Measurements from ENCODE around the gene EPHB3. TPM values are rescaled to one million over a fixed set of nuclear protein-coding genes. Genes with fewer than 3 reads are reported as not detected.

Gene EPHB3
- total RNA-seq, 1 donor from 2014 or later: 65.0 TPM

DNA sequence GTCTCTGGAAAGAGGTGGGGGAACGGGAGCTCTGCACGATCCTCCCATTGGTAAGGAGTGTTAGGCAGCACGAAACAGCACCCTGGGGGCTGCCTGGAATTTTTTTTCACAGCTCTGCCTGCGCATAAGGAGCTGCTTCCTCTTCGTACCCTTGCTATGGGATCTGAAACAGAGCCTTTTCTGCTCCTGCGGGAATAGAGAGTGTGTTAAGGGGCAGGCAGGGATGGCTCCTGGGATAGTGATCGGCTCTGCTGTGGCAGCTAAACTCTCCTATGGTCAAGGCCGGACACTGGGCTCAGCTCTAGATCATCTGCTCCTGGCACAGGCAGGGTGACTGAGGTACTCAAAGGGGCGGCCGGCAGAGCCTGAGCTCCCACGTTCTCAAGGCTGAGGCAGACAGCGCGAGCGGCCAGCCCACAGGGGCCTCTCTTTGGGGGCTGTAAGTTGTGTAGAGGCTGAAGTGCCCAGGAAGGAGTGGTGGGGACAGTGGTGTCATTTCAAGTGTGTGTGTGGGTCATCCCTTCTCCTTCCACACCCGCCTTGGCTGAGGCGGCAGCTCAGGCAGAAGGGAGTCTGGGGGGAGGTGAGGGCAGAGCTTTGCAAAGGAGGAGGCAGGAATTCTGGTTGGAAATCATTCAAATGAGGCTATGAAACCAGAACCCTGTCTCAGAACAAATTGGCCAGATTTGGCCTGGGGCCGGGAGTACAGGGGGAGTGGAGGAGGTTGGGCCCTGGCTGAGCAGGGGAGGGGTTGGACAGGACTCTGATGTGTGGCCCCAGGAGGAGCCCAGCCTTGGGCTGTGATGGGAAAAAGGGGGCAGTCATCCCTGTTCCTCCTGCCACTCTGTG, 31.0 kb downstream of the EPHB3 start:
- TF ChIP-seq, protein P1, sequence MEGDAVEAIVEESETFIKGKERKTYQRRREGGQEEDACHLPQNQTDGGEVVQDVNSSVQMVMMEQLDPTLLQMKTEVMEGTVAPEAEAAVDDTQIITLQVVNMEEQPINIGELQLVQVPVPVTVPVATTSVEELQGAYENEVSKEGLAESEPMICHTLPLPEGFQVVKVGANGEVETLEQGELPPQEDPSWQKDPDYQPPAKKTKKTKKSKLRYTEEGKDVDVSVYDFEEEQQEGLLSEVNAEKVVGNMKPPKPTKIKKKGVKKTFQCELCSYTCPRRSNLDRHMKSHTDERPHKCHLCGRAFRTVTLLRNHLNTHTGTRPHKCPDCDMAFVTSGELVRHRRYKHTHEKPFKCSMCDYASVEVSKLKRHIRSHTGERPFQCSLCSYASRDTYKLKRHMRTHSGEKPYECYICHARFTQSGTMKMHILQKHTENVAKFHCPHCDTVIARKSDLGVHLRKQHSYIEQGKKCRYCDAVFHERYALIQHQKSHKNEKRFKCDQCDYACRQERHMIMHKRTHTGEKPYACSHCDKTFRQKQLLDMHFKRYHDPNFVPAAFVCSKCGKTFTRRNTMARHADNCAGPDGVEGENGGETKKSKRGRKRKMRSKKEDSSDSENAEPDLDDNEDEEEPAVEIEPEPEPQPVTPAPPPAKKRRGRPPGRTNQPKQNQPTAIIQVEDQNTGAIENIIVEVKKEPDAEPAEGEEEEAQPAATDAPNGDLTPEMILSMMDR (conservative IDR thresholded peaks at IDR 0.05): no peak
- H3K4me1 Mint-ChIP-seq (ENCODE audit: unreplicated experiment): peaks cover 38% of the 10 kb centered on the region
- H3K4me3 Mint-ChIP-seq: peak overlapping the region; percentile 72
- H3K27ac Mint-ChIP-seq: peak overlapping the region; percentile 76
- H3K9me3 Mint-ChIP-seq: no peaks in the 10 kb centered on the region
- DNase-seq (ENCODE audit: extremely low spot score, unreplicated experiment): no peak
- H3K36me3 Mint-ChIP-seq: no peaks in the 10 kb centered on the region
- H3K27me3 Mint-ChIP-seq: peaks cover 6% of the 10 kb centered on the region

DNA sequence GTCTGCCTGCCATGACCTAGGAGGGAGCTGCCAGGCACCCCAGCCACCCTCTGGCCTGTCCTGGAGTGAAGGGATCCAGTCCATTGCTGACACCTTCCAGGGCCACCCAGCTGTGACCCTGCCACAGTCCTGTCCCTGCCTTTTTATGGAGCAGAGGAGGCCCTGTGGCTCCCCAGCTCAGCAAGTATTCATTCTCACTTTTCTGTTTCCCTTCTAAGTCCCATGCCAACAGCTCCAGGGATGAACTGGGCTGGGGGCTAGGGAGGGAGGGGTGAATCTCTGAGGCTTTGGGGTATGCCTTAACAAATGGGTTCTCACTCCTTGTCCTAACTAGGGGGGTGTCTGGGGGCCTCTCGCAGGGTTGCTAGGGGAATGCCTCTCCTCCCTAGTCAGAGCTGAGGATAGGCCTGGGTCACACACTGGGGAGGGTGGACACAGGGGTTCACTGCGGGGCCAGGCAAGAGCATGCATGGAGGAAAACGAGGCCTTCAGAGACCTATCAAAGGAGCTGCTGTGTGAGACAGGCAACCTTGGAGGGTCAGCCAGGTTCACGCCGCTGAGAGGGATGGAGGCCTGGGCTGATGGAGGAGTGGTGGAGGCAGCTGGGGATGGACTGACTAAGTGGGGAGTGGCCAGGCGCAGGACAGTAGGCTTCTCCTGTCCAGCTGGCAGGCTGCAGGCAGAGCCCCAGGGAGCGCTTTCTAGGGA, 31.8 kb downstream of the EPHB3 start:
- Mint-ChIP-seq H3K4me1 (ENCODE audit: unreplicated experiment) (peaks cover 40% of the 10 kb centered on the region), H3K27me3 (peaks cover 6% of the 10 kb centered on the region), H3K36me3 (no peaks in the 10 kb centered on the region), H3K27ac (peak overlapping the region; percentile 76), H3K4me3 (peak overlapping the region; percentile 72), H3K9me3 (no peaks in the 10 kb centered on the region)
- TF ChIP-seq, protein P1 (conservative IDR thresholded peaks at IDR 0.05): no peak
- no peak for DNase-seq (ENCODE audit: extremely low spot score, unreplicated experiment)

DNA sequence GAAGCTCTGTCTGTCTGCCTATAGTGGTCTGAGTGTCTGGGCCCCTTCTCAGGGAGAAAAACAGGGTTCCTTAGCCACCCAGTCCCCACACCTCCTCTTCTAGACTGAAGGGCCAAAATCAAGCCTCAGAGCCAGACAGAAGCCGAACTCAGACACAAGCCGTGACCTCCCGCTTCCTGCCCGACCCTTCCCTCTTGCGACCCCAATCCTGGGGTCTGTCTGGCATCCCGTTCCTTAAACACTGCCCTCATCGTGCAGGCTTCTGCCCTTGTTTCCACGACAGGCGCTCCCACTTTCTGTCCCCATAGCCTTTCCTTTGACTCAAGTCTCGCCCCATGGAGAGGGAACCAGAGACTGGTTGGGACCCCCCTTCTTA, 32.3 kb downstream of the EPHB3 start:
- peak overlapping the region; percentile 63 for H3K27ac Mint-ChIP-seq
- peaks cover 45% of the 10 kb centered on the region for H3K4me1 Mint-ChIP-seq (ENCODE audit: unreplicated experiment)
- no peak overlapping the region for H3K4me3 Mint-ChIP-seq
- DNase-seq (ENCODE audit: extremely low spot score, unreplicated experiment): no peak
- TF ChIP-seq, protein P1 (conservative IDR thresholded peaks at IDR 0.05): no peak
- H3K9me3 Mint-ChIP-seq: no peaks in the 10 kb centered on the region
- H3K27me3 Mint-ChIP-seq: peaks cover 6% of the 10 kb centered on the region
- H3K36me3 Mint-ChIP-seq: no peaks in the 10 kb centered on the region

DNA sequence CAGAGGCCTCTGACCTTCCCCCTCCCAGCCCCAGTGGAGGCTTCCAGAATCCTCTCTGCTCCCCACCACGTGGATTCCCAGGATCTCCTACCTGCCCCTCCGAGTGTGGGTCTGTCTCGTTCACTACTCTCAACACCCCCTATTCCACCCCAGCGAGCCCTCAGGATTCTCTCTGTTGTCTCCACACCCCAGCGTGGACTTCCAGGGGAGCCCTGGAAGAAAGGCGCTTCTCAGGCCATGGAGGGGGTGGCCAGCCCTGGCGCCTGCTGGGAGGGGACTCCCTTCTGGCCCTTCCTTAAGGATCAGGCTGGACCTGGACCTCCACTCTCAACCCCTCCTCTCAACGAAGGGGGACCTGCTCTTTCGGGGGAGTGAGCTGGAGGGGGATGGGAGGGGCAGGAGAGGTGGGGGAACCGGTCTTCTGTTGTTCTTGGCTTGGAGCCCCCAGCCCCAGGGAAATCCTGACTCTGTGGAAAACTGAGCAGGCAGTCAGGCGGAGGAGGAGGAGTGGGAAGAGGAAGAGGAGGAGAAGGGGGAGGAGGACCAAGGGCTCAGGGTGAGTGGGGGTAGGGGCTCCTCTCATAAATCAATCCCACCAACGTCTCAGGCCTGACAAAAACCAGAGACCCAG, 32.9 kb downstream of the EPHB3 start:
- peak overlapping the region; percentile 63 for H3K27ac Mint-ChIP-seq
- DNase-seq (ENCODE audit: extremely low spot score, unreplicated experiment): no peak
- no peaks in the 10 kb centered on the region for H3K9me3 Mint-ChIP-seq
- H3K27me3 Mint-ChIP-seq: peaks cover 6% of the 10 kb centered on the region
- H3K36me3 Mint-ChIP-seq: no peaks in the 10 kb centered on the region
- TF ChIP-seq, protein P1 (conservative IDR thresholded peaks at IDR 0.05): no peak
- H3K4me3 Mint-ChIP-seq: no peak overlapping the region
- H3K4me1 Mint-ChIP-seq (ENCODE audit: unreplicated experiment): peaks cover 49% of the 10 kb centered on the region

DNA sequence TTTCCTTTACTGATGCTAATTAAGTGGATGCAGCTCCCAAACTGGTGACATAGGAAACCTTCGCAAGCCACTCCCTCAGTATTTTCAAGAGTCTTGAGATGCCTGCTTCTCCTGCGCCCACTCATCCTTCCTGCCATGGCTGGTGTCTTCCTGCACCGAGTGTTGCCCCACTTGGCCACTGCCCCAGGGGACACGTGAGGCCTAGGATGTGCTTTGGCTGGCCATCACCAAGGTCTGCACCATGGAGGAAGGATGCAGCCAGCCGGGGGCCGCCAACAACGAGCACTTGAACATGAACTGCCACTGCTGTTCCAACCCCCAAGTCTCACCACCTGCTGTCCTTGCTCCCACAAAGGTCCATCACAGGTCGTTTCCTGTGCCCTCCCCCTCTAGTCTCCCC, 34.1 kb downstream of the EPHB3 start:
- H3K27ac Mint-ChIP-seq: no peak overlapping the region
- peaks cover 14% of the 10 kb centered on the region for H3K27me3 Mint-ChIP-seq
- no peak for DNase-seq (ENCODE audit: extremely low spot score, unreplicated experiment)
- H3K4me1 Mint-ChIP-seq (ENCODE audit: unreplicated experiment): peaks cover 57% of the 10 kb centered on the region
- TF ChIP-seq, protein P1 (conservative IDR thresholded peaks at IDR 0.05): no peak
- H3K9me3 Mint-ChIP-seq: no peaks in the 10 kb centered on the region
- no peaks in the 10 kb centered on the region for H3K36me3 Mint-ChIP-seq
- no peak overlapping the region for H3K4me3 Mint-ChIP-seq

Measured in type B pancreatic cell (in vitro differentiated cells).